ENCODE data around the gene NAA16.
A peak's percentile ranks its signal among the peaks of the same experiment; 100 is the strongest.
"Not testable (repeated sequence)": the region's sequence is repeated elsewhere in the genome, so short reads cannot be mapped to it uniquely, and the experiment has no call there.

Gene NAA16

DNA sequence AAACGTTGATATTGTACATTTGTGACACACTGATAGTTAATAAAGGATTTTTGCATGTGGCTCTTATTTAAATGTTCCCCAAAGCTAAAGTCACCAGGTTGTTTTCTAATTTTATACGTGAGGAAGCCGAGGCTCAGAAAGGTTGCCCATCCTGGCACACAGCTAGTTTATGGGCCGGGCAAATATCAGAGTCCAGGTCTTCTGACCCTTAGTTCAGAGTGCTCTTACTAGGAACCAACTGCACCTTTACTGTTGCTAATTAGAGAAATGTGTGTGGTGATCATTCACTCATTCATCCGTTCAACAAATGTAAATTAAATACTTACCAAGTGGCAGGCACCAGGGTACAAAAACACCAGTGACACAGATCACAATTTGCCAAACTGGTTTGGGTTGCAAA is 100.0 kb downstream of the NAA16 start:
- DNase-seq = no peak

DNA sequence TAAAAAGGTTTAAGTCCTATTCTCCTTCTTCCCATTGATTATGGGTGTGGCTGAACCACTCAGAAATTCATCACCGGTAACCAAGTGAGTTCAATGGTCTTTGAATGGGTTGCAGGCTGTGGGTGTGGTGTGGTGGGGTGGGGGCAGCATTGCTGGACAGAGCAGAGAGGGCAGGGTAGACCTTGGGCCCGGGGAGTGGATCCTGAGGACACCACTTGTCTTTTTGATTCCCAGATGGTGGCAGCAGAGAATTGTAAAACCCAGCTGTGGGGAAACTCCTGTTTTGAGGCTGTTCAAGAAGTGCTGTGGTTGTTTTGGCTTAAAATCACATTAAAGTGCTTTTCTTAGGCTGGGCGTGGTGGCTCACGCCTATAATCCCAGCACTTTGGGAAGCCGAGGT is 100.5 kb downstream of the NAA16 start:
- peak; percentile 54 for DNase-seq

DNA sequence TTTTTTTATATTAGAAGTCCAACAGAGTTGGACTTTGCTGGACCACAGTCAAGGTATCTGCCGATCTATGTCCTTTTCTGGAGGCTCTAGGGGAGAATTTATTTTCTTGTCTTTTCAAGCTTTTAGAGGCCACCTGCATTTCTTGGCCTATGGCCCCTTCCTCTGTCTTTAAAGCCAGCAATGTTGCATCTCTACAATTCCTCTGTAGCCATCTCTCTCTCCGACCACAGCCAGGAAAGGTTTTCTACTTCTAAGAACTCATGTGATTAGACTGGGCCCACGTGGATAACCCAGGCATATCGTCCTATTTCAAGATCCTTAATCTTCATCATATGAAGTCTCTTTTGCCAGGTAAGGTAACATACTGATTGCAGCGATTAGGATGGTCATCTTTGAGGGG is 102.8 kb downstream of the NAA16 start:
- DNase-seq = no peak

DNA sequence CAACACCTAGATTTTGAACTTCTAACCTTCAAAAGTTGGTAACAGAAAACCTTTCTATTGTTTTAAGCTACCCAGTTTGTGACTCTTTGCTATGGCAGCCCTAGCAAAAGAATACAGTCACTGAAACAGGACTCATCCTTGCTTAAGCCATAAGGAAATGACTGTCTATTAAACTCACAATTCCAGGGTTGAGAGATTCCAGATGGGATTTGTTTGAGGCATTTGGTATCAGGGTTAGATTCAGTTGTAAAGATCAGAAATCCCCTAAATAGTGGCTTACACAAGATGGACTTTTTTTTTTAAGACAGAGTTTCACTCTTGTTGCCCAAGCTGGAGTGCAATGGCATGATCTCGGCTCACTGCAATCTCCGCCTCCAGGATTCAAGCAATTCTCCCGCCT is 105.2 kb downstream of the NAA16 start:
- DNase-seq = peak; percentile 6

DNA sequence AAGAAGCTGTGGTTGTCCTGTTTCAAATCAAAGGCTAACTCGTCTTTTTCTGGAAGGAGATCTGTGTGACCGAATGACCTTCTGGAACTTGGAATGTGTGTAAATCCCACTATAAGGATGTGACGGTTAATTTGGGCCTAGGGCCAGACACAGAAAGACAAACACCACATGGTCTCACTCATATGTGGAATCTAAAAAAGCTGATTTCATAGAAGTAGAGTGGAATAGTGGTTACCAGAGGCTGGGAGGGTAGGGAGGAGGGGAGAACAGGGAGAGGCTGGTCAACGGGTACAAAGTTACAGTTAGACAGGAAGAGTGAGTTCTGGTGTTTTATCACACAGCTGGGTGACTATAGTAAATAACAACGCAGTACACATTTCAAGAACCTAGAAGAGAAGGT is 107.0 kb downstream of the NAA16 start:
- peak; percentile 63 for DNase-seq

DNA sequence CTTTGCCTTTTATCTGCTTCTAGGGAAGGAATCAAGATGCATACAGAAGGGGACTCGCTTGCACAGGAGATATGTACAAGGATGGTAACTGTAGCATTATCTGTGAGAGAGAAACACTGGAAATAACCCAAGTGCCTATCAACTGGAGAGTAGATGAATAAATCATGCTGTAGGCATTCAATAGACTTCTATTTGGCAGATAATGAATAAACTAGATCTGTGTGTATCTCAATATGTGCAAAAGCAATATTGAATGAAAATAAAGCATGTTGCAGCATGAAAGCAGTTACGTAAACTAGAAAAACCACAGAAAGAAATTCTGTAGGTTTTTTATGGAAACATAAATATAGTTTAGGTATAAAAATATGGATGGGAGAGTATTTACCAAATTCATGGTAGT is 107.7 kb downstream of the NAA16 start:
- DNase-seq = no peak

DNA sequence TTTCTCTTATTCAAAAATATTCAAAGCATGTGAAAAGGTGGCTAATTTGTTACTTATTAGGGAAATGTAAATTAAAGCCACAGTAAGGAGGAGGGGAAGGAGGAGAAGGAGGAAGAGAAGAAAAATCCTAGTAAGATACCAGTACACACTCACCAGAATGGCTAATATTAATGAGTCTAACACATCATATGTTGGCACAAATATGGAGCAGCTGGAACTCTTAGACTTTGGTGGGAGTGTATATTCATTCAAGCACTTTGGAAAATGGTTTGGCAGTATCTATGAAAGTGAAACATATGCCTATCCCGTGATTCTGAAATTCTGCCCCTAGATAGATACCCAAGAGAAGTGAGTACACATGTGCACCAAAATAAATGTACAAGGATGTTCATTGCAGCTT is 108.1 kb downstream of the NAA16 start:
- no peak for DNase-seq

DNA sequence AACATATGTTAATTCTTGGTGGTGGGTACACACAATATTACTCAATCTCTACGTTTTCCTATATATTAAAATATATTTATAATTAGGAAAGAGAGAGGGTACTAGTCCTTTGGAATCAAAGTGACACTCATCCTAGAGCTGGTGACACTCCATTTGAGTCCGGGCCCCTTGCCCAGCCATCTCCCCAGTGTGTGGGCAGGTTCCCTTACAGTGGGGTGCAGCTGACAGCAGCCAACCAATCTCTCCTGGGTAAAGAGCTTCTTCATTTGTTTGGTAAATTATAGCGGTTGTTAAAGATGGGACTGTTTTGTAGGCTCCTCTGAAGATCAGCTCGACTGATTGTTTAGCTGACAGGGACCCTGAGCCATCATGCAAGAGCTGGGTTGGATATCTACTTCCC is 109.1 kb downstream of the NAA16 start:
- no peak for DNase-seq

DNA sequence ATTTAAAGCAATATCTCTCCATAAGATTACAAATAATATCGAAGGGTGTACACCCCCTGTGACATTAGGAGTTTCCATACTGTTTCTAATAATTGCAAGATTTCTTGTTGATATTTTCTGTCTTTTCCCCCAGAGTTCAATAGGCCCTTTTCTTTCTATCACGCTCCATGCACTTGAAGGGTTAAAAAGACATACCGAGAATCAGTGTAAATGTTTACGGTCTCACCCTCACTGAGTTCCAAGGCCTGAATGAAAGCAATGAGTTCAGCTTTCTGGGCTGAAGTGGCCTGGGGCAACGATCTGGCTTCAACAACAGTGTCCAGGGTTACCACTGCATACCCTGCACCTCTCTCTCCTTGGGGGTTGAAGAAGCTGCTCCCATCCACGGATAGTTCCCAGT is 110.3 kb downstream of the NAA16 start:
- DNase-seq = not testable (repeated sequence)

DNA sequence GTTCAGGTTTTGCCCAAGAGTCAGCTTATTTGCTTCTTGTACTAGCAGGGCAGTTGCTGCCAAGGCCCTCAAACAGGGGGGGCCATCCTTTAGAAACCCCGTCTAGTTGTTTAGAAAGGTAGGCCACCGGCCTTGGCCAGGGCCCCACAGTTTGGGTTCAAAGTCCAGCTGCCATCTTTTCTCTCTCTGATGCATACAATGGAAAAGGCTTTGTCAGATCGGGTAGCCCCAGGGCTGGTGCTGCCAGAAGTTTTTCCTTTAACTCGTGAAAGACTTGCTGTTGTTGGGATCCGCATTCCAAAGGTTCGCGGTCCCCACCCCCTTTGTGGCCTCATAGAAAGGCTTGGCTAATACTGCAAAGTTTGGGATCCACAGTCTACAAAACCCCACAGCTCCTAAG is 110.9 kb downstream of the NAA16 start:
- not testable (repeated sequence) for DNase-seq

DNA sequence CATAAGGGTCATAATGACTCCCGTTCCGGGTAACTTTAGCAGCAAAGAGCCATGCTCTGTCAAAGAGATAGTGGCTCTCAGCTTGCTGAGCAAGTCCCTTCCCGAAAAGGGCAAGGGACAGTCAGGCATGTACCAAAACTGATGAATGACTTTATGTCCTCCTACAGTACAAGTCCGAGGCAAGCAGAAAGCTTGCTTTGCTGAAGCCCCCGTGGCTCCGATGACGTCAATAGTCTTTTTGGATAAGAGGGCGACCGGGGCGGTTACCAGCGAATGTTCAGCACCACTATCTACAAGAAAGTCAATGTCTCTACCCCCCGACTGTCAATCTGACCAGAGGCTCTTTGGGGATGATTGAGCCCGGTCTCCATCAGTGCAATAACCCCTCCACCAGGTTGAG is 112.2 kb downstream of the NAA16 start:
- DNase-seq = not testable (repeated sequence)

DNA sequence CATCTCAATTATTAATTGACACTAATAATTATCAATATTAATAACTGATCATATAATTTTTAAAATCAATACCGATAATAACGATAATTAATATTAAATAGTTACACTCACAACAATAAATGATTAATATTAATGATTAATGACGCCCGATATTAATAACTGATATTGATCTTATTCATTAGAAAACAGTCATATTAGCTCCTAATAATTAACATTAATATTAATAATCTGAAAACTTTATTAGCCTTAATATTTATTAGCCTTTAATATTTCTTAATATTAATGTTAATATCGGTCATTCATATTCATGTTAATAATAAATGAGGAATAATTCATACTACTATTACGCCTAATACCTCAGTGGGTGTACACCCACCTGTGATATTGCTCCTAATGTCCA is 113.6 kb downstream of the NAA16 start:
- not testable (repeated sequence) for DNase-seq

DNA sequence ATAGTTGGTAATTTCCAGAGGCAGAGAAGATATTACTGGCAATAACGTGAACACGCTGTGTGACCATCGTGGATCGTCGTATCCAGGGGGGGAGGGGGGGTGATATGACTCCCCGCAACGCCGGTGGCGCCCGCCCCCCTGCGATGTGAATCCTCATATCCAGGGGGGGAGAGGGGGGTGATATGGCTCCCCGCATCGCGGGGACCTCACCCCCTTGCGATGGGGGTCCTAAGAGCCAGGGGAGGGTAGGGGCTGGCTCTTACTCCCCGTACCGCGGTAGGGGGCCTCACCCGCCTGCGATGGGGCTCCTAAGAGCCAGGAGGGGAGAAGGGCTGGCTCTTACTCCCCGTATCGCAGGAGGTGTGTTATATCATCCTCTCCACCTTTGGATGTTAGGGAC is 115.0 kb downstream of the NAA16 start:
- DNase-seq = no peak

All from fibroblast of skin of back (primary cell).